AG10803 (cell line): ENCODE results near the gene SLC8A1.

ENCODE experiments used
- DNase-seq: peaks from one replicate; pipeline ENCODE4 v3.0.0; 2010; ENCODE audit warnings: low read depth
- H3K4me3 ChIP-seq: 2 replicates; pipeline ENCODE4 v1.5.1; 2011; ENCODE audit warnings: mild to moderate bottlenecking, low read length, control low read depth
- TF ChIP-seq, protein P1 (sequence below): conservative IDR thresholded peaks from 2 replicates; pipeline ENCODE4 v1.5.1; 2011; ENCODE audit warnings: mild to moderate bottlenecking, low read length, control low read depth, inconsistent platforms

SLC8A1 gene

DNA sequence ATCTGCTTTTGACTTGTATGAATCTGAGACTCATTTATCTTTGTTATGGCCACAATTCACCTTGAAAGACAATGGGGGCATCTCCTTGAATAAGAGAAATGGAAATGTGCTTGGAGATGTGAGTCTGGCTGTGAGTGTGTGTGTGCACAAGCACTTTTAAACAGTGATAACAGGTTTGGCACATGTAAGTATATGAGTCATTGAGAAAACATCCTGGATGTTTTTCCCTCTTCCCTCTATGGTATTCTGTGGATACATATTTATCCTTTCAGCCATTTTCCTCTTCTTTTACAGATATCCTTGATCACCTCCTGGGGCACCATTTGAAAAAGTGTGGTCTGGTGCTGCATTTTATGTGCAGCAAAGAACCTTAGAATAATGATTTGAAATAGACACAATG lies 355.5 kb downstream of the SLC8A1 start:
- peak; percentile 59 for DNase-seq

DNA sequence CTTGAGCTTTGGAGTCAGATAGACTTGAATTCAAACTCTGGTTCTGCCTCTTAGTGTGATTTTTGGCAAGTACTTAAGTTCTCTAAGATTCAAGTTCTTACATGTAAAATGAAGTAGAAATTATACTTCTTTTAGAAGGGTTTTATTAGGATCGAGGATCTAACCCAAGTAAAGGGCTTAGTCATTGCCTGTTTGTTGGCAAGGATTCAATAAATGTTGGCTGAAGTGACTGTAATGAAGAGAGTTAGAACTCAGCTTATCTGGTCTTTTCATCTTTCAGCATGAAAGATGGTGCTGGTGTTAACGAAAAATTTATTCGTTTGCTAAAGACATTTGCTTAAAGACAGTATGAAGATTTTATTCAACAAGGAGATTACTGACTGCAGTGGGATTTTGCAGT lies 356.9 kb downstream of the SLC8A1 start:
- TF ChIP-seq, protein P1, sequence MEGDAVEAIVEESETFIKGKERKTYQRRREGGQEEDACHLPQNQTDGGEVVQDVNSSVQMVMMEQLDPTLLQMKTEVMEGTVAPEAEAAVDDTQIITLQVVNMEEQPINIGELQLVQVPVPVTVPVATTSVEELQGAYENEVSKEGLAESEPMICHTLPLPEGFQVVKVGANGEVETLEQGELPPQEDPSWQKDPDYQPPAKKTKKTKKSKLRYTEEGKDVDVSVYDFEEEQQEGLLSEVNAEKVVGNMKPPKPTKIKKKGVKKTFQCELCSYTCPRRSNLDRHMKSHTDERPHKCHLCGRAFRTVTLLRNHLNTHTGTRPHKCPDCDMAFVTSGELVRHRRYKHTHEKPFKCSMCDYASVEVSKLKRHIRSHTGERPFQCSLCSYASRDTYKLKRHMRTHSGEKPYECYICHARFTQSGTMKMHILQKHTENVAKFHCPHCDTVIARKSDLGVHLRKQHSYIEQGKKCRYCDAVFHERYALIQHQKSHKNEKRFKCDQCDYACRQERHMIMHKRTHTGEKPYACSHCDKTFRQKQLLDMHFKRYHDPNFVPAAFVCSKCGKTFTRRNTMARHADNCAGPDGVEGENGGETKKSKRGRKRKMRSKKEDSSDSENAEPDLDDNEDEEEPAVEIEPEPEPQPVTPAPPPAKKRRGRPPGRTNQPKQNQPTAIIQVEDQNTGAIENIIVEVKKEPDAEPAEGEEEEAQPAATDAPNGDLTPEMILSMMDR = no peak
- H3K4me3 ChIP-seq = no peak overlapping the region
- peak; percentile 68 for DNase-seq

More for the DNA sequence above, 355.5 kb downstream of the SLC8A1 start:
- TF ChIP-seq, protein P1 = no peak
- H3K4me3 ChIP-seq = no peak overlapping the region

DNA sequence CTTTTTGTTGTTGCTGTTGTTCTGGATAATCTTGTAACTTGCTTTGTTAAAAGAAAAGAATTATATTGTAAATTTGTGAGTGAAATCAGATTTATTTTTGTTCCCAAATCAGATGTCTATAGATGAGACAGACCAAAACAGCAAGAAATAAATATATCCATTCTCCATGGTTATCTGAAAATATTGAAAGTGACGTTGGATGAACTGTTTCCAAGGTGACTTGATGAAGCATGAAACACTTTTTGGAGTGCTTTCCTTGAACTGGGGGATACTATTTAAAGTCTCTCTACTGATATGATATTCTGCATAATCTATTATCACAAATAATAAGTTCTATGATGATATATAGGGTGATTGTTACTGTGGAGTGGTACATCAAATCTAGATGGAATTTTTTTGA lies 357.4 kb downstream of the SLC8A1 start:
- no peak for DNase-seq
- TF ChIP-seq, protein P1 = no peak
- H3K4me3 ChIP-seq = no peak overlapping the region

DNA sequence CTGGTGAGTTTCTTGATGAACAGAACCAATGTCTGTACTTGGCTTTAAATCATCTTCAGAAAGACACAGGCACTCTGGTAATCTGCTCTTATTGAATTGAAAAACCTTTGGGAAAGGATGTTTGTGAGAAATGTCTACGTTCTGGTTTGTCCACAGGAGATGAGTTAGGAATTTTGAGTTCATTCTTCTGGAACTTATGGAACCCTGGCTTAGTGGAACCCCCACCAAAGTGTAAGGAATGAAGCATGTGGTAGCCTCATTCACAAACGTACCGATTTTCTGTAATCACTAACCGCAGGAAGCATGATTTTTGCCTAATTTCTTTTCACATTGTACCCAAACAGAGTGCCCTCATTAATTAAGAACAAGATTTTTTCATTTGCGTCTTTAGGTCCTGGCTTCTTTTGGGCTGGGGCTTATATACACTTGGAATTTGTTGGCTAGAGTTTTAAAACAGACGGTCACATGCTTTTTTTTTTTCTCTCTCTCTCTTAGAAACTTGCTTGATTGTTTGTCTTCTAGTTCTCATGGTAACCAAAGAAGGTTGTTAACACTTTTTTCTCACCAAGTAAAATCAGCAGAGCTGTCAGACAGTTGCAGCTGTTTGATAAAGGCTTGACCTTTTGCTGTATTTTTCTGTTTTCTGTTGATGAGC lies 358.7 kb downstream of the SLC8A1 start:
- DNase-seq = peak; percentile 84
- TF ChIP-seq, protein P1 = no peak
- no peak overlapping the region for H3K4me3 ChIP-seq

DNA sequence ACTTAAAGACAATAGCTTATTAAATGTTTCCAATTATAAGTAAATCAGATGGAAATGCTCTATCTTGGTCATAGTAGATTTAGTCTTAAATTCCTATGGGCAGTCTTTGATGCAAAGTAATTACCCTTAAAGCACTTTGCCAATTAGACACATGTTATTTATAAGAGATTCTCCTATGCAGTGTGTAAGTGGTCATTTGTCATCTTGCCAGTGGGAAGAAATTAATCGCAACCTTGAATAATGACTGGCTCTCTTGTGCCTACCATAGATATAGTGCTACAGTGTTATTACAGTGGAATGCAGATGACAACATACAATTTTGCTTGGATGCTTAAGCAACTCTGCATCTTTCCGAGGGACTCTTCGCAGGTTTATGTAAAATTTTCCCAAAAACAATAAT lies 361.8 kb downstream of the SLC8A1 start:
- no peak for DNase-seq
- no peak overlapping the region for H3K4me3 ChIP-seq
- TF ChIP-seq, protein P1 = no peak

DNA sequence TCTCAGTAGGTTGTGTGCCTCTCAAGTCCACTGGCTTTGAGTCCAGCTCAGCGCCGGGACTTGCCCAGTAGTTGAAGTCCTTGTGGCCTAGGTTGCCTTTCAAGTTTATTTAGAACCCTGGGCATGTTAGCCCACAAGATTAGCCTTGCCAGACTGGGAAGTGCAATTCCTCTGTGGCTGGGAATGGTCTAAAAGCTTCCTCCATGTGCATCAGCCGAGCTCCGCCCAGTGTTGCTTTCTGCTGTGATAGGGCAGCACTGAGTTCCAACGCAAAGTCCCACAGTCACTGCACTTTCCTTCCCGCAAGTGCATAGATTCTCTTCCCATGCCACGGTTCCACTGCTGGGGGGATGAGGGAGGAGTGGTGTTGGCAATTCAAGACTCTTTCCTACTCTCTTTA lies 364.0 kb downstream of the SLC8A1 start:
- no peak overlapping the region for H3K4me3 ChIP-seq
- TF ChIP-seq, protein P1 = no peak
- no peak for DNase-seq

DNA sequence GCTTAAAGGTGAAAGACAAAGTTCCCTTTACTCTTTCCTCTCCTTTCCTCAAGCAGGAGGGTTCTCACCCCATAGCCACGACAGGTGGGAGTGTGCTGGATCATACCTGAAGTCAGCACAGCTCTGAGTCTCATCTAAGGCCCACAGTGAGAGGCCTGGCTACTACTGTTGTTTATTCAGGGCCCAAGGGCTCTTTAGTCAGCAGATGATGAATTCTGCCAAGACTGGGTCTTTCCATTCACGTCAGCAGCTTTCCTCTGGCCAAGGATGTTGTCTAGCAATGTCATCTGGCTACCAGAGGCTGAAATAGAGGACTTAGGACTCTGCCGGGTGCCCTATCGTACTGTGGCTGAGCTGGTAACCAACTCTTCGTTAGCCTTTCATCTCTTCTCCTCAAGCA lies 364.5 kb downstream of the SLC8A1 start:
- DNase-seq = peak; percentile 71
- no peak overlapping the region for H3K4me3 ChIP-seq
- TF ChIP-seq, protein P1 = no peak
